ENCODE results near the gene UNC5B. TPM values are rescaled to one million over a fixed set of nuclear protein-coding genes. Genes with fewer than 3 reads are reported as not detected.

Gene UNC5B
- total and polyA plus RNA-seq, 2 donors from 2014 or later, result 5.5 to 22.6 TPM

GRCh38 chr10:71232089-71232998, 20.0 kb downstream of the UNC5B start:
- no peaks in the 10 kb centered on the region for H3K36me3 ChIP-seq (ENCODE audit: control insufficient read depth in 2 of 3, insufficient read depth in 3 of 3, low read length in 3 of 3)
- H3K9me3 ChIP-seq (ENCODE audit: control insufficient read depth in 2 of 3, insufficient read depth in 1 of 3, low read length in 3 of 3), result no peaks in the 10 kb centered on the region
- H3K4me3 ChIP-seq (ENCODE audit: low read length in 3 of 3), result no peak overlapping the region
- H3K27ac ChIP-seq (ENCODE audit: low read depth in 2 of 2, low read length in 2 of 2), result peak overlapping the region in 1 of 2 donors; percentile 23
- no peaks in the 10 kb centered on the region for H3K27me3 ChIP-seq (ENCODE audit: control insufficient read depth, insufficient read depth, low read length)
- intact Hi-C loops (cut with DNase I), result no loop called here
- H3K9ac ChIP-seq (ENCODE audit: low read length in 3 of 3), result no peak overlapping the region
- FAIRE-seq, result no peak
- TF ChIP-seq CTCF (IDR thresholded peaks at IDR 0.05; ENCODE audit: borderline replicate concordance, extremely low read depth, insufficient read depth), result no peak
- peak; percentile 88 to 94 (median 93) for DNase-seq
- H3K4me1 ChIP-seq (ENCODE audit: control insufficient read depth in 2 of 3, insufficient read depth in 2 of 3, low read depth in 1 of 3, low read length in 3 of 3), result peaks cover 17 to 47% (median 23%) of the 10 kb centered on the region in 3 donors

- FAIRE-seq (no peak), DNase-seq (peak in 3 of 5 donors; percentile 57 to 63 (median 63))
- no peak overlapping the region for H3K27ac ChIP-seq (ENCODE audit: low read depth in 2 of 2, low read length in 2 of 2)
- no peaks in the 10 kb centered on the region for H3K36me3 ChIP-seq (ENCODE audit: control insufficient read depth in 2 of 3, insufficient read depth in 3 of 3, low read length in 3 of 3)
- no peaks in the 10 kb centered on the region for H3K27me3 ChIP-seq (ENCODE audit: control insufficient read depth, insufficient read depth, low read length)
- intact Hi-C loops (cut with DNase I), result no loop called here
- H3K4me1 ChIP-seq (ENCODE audit: control insufficient read depth in 2 of 3, insufficient read depth in 2 of 3, low read depth in 1 of 3, low read length in 3 of 3), result peaks cover 25 to 55% (median 33%) of the 10 kb centered on the region in 3 donors
- H3K4me3 ChIP-seq (ENCODE audit: low read length in 3 of 3), result no peak overlapping the region
- no peaks in the 10 kb centered on the region for H3K9me3 ChIP-seq (ENCODE audit: control insufficient read depth in 2 of 3, insufficient read depth in 1 of 3, low read length in 3 of 3)
- no peak for TF ChIP-seq CTCF (IDR thresholded peaks at IDR 0.05; ENCODE audit: borderline replicate concordance, extremely low read depth, insufficient read depth)
- no peak overlapping the region for H3K9ac ChIP-seq (ENCODE audit: low read length in 3 of 3)
These were observed 21.1 kb downstream of the UNC5B start for GRCh38 chr10:71233482-71233892.

GRCh38 chr10:71234004-71234894, 21.9 kb downstream of the UNC5B start:
- H3K9ac ChIP-seq (ENCODE audit: low read length in 3 of 3), result no peak overlapping the region
- H3K4me1 ChIP-seq (ENCODE audit: control insufficient read depth in 2 of 3, insufficient read depth in 2 of 3, low read depth in 1 of 3, low read length in 3 of 3), result peaks cover 25 to 55% (median 33%) of the 10 kb centered on the region in 3 donors
- H3K27me3 ChIP-seq (ENCODE audit: control insufficient read depth, insufficient read depth, low read length), result no peaks in the 10 kb centered on the region
- peak in 1 of 5 donors; percentile 55 for DNase-seq
- no peak for FAIRE-seq
- no peaks in the 10 kb centered on the region for H3K36me3 ChIP-seq (ENCODE audit: control insufficient read depth in 2 of 3, insufficient read depth in 3 of 3, low read length in 3 of 3)
- no peaks in the 10 kb centered on the region for H3K9me3 ChIP-seq (ENCODE audit: control insufficient read depth in 2 of 3, insufficient read depth in 1 of 3, low read length in 3 of 3)
- peak overlapping the region in 1 of 2 donors; percentile 6 for H3K27ac ChIP-seq (ENCODE audit: low read depth in 2 of 2, low read length in 2 of 2)
- TF ChIP-seq CTCF (IDR thresholded peaks at IDR 0.05; ENCODE audit: borderline replicate concordance, extremely low read depth, insufficient read depth), result no peak
- H3K4me3 ChIP-seq (ENCODE audit: low read length in 3 of 3), result no peak overlapping the region
- intact Hi-C loops (cut with DNase I), result no loop called here

Data from kidney (tissue), 14 donors.